ENCODE results near the gene FAM185A. TPM values are rescaled to one million over a fixed set of nuclear protein-coding genes. Genes with fewer than 3 reads are reported as not detected.

Gene FAM185A
- total RNA-seq = 3.4 and 12.5 TPM in 2 replicates

DNA sequence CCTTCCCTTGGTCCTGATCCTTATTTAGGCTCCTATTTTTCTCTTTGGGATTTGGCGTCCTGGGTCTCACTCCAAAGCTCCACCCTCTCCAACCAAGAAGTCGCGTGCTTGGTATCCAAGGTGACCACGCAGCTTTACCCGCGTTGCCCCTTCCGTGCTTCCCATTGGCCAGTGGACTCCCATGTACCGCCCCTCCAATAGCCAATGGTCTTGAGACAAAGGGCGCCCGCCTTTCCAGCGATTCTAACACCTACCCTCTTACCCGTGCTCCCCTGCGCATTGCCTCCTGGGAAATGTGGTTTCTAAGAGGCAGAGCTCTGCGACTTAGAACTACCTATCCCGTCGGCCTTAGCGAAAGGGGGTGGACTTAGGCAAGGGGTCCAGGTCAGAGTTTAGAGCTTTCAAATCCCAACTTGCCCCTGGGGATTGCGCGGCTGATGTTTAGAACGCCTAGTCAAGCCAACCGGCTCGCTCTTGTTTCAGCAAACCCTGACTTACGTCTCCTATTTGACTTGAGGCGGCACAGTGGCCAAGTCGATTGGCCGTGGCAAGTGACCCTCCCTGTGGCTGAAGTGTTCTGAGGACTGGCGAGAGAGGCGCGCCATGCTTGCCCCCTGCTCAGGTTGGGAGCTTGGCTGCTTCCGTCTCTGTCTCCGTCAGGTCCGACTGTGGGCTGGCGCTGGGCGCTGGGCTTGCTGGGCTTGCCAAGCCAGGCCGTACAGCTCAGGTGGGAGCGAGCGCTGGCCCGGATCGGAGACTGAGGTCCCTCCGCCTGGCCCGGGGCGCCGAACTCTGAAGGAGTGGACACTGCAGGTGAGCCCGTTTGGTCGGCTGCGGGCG lies at the start of gene FAM185A:
Gene FAM185A, plus strand, starts transcription at position 395 of the 840 bp plus-strand sequence. Its CDS starts 209 bp downstream, at position 604.

Other genes with a start within 250 kb of the FAM185A start
- gene RASA4B, start 231.2 kb upstream of the FAM185A start, total RNA-seq = 2.1 and 2.6 TPM in 2 replicates
- gene UPK3BL2, start 205.3 kb upstream of the FAM185A start, total RNA-seq = not detected in 2 replicates
- not detected in 2 replicates for gene SPDYE2, start 197.8 kb upstream of the FAM185A start, total RNA-seq
- 2.8 and 30.8 TPM in 2 replicates for gene POLR2J3, start 176.4 kb upstream of the FAM185A start, total RNA-seq
- 1.6 and 12.4 TPM in 2 replicates for gene RASA4, start 132.2 kb upstream of the FAM185A start, total RNA-seq
- 8.9 and 15.9 TPM in 2 replicates for gene UPK3BL1, start 106.2 kb upstream of the FAM185A start, total RNA-seq
- not detected in 2 replicates for gene SPDYE2B, start 98.7 kb upstream of the FAM185A start, total RNA-seq
- 0.40 TPM in 1 of 2 replicates, not detected in the other for gene POLR2J2, start 77.3 kb upstream of the FAM185A start, total RNA-seq
- gene LRRC17, start 164.0 kb downstream of the FAM185A start, total RNA-seq = 70.3 and 455 TPM in 2 replicates